ENCODE results near the gene GCG.

- TF ChIP-seq, protein P1, sequence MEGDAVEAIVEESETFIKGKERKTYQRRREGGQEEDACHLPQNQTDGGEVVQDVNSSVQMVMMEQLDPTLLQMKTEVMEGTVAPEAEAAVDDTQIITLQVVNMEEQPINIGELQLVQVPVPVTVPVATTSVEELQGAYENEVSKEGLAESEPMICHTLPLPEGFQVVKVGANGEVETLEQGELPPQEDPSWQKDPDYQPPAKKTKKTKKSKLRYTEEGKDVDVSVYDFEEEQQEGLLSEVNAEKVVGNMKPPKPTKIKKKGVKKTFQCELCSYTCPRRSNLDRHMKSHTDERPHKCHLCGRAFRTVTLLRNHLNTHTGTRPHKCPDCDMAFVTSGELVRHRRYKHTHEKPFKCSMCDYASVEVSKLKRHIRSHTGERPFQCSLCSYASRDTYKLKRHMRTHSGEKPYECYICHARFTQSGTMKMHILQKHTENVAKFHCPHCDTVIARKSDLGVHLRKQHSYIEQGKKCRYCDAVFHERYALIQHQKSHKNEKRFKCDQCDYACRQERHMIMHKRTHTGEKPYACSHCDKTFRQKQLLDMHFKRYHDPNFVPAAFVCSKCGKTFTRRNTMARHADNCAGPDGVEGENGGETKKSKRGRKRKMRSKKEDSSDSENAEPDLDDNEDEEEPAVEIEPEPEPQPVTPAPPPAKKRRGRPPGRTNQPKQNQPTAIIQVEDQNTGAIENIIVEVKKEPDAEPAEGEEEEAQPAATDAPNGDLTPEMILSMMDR (IDR thresholded peaks at IDR 0.05; ENCODE audit: insufficient read depth, low read length): no peak
- no peak for TF ChIP-seq POLR2AphosphoS5 (IDR thresholded peaks at IDR 0.05; ENCODE audit: low read depth)
These were observed 44.6 kb upstream of the GCG start for GRCh38 chr2:162196638-162197037.
